ENCODE data around the gene RALA. TPM values are rescaled to one million over a fixed set of nuclear protein-coding genes. Genes with fewer than 3 reads are reported as not detected.

RALA gene
- total and polyA plus RNA-seq, 2 of the 13 experiments (the other 11 are each of a cell fraction or from before 2014, with no cell fraction given) = 11.8 to 19.5 TPM

GRCh38 chr7:39624935-39625694 lies 1.7 kb downstream of the RALA start (continued):
- TF ChIP-seq SP5 (CRISPR knock-in tag; IDR thresholded peaks at IDR 0.05; ENCODE audit: borderline replicate concordance, low read depth) (no peak), GPBP1L1 (CRISPR knock-in tag; IDR thresholded peaks at IDR 0.05) (no peak), CENPT (CRISPR knock-in tag; IDR thresholded peaks at IDR 0.05; ENCODE audit: low read depth) (no peak), CEBPG (CRISPR knock-in tag; IDR thresholded peaks at IDR 0.05) (peak; percentile 49; the same call in 1 of the 2 replicates), KLF11 (CRISPR knock-in tag; IDR thresholded peaks at IDR 0.05) (no peak), MXI1 (IDR thresholded peaks at IDR 0.05; ENCODE audit: borderline replicate concordance, low read depth, low read length) (no peak), KDM5B (CRISPR knock-in tag; IDR thresholded peaks at IDR 0.05; ENCODE audit: borderline replicate concordance) (no peak), ZNF644 (CRISPR knock-in tag; IDR thresholded peaks at IDR 0.05; ENCODE audit: low read depth) (no peak), MAFK (conservative IDR thresholded peaks at IDR 0.05 in 1 of 2, IDR thresholded peaks at IDR 0.05 in 1 of 2; ENCODE audit: low read length in 2 of 2) (peak; percentile 94 to 97), NR2C2 (CRISPR knock-in tag; IDR thresholded peaks at IDR 0.05; ENCODE audit: borderline replicate concordance) (0 out of 2 replicates have a peak, but pooled peaks have one; percentile 36), ATF4 (CRISPR knock-in tag; IDR thresholded peaks at IDR 0.05) (peak in 1 of 2 experiments; percentile 94; a peak in 2 of 4 replicates)
